ENCODE results near the gene GALNTL6. TPM values are rescaled to one million over a fixed set of nuclear protein-coding genes. Genes with fewer than 3 reads are reported as not detected.
A peak's percentile ranks its signal among the peaks of the same experiment; 100 is the strongest.

Gene GALNTL6
- total and polyA plus RNA-seq, 9 of the 15 experiments (the other 6 are each of a cell fraction or from before 2014, with no cell fraction given): 0.18 to 0.50 (median 0.29) TPM

DNA sequence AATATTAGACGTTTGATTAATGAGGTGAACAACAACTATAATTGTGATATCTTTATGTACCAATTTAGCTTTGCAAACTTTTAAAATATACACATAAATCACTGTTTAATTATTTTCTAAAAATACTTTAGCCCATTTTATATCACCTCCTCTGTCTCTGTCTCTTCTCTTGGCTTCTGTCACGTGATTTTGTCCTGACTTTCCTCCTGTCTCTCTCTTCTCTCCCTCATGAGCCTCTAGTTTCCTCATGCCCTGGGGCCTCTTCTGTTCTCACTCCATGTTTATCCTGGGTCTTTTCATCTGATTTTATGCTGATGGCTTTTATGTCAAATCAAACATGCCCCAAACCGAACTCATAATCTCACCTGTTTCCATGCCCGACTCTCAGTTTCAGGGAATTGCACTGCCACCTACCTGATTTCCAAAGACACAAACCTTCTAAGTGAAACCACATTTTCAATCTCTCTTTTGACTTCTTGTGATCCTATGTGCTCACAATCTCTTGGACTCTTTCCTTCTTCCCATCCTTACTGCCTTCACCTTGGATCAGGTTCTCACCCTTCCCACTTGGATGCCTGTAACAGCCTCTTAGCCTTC is 1052.4 kb downstream of the GALNTL6 start:
- Histone ChIP-seq H3K4me3 (no peak overlapping the region), H3K9me3 (replicated peaks; ENCODE audit: control insufficient read depth, insufficient read depth, low read depth, low read length) (0 out of 2 replicates have a peak, but pooled peaks cover 1% of the 10 kb centered on the region), H4K20me1 (replicated peaks; ENCODE audit: control insufficient read depth, insufficient read depth, low read length) (no peaks in the 10 kb centered on the region), H3K9me1 (ENCODE audit: control insufficient read depth, insufficient read depth, low read length) (no peaks in the 10 kb centered on the region), H3K9ac (ENCODE audit: insufficient read depth in 1 of 2, low read depth in 2 of 2, low read length in 2 of 2) (no peak overlapping the region), H3K4me2 (ENCODE audit: insufficient read depth, low read length) (no peak overlapping the region), H3K36me3 (ENCODE audit: control insufficient read depth, insufficient read depth, low read length) (no peaks in the 10 kb centered on the region), H3K4me1 (replicated peaks in 1 of 2; ENCODE audit: control insufficient read depth in 2 of 2, insufficient read depth in 2 of 2, low read length in 2 of 2) (no peaks in the 10 kb centered on the region), H3K27me3 (ENCODE audit: control insufficient read depth in 2 of 2, insufficient read depth in 2 of 2, low read length in 2 of 2) (no peaks in the 10 kb centered on the region), H3K27ac (ENCODE audit: extremely low read depth, low read depth, low read length) (no peak overlapping the region), H2AFZ (ENCODE audit: low read depth, low read length) (no peak overlapping the region), H3K79me2 (ENCODE audit: control insufficient read depth, insufficient read depth, low read length) (no peaks in the 10 kb centered on the region)
- ATAC-seq: no peak
- 2% methylated on average over 4 of the region's 4 CpGs for WGBS (ENCODE audit: insufficient coverage, low coverage, missing lambda C conversion rate)
- CTCF ChIA-PET (ENCODE audit: low intra/inter-chr PET ratio): no interaction called here
- TF ChIP-seq CEBPB (tag; IDR thresholded peaks at IDR 0.05): no peak
- TF ChIP-seq, protein P1, sequence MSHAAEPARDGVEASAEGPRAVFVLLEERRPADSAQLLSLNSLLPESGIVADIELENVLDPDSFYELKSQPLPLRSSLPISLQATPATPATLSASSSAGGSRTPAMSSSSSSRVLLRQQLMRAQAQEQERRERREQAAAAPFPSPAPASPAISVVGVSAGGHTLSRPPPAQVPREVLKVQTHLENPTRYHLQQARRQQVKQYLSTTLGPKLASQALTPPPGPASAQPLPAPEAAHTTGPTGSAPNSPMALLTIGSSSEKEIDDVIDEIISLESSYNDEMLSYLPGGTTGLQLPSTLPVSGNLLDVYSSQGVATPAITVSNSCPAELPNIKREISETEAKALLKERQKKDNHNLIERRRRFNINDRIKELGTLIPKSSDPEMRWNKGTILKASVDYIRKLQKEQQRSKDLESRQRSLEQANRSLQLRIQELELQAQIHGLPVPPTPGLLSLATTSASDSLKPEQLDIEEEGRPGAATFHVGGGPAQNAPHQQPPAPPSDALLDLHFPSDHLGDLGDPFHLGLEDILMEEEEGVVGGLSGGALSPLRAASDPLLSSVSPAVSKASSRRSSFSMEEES (CRISPR knock-in tag; IDR thresholded peaks at IDR 0.05): peak; percentile 54
- intact Hi-C loops (cut with micrococcal nuclease): no loop called here
- POLR2A ChIA-PET: no interaction called here
- in situ Hi-C loops (cut with MboI): no loop called here
- DNase-seq (ENCODE audit: extremely low read depth in 1 of 4, low spot score in 3 of 4): no peak
- no peak for FAIRE-seq
- no TSS peak for BruUV-seq (replicated peaks)

DNA sequence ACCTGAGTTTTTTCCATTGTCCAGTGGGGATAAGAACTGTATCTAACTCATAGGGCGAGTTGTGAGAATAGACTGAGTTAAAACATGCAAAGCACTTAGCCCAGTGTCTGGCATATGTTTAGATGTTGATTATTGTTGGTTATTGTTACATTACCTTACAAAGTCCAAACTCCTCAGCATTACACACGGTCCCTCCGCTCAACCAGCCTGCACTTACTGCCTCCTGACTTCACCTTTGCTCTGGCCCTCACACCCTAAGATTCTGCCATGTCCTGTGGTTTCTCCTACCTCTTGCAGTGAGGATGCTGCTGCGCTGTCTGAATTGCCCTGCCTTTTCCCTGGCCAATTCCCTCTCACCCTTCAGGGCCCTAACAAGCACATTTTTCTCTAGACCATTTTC is 1053.2 kb downstream of the GALNTL6 start:
- FAIRE-seq: no peak
- Histone ChIP-seq H3K4me2 (ENCODE audit: insufficient read depth, low read length) (no peak overlapping the region), H2AFZ (ENCODE audit: low read depth, low read length) (no peak overlapping the region), H4K20me1 (replicated peaks; ENCODE audit: control insufficient read depth, insufficient read depth, low read length) (no peaks in the 10 kb centered on the region), H3K27ac (ENCODE audit: extremely low read depth, low read depth, low read length) (no peak overlapping the region), H3K27me3 (ENCODE audit: control insufficient read depth in 2 of 2, insufficient read depth in 2 of 2, low read length in 2 of 2) (no peaks in the 10 kb centered on the region), H3K4me3 (no peak overlapping the region), H3K9me1 (ENCODE audit: control insufficient read depth, insufficient read depth, low read length) (no peaks in the 10 kb centered on the region), H3K4me1 (replicated peaks in 1 of 2; ENCODE audit: control insufficient read depth in 2 of 2, insufficient read depth in 2 of 2, low read length in 2 of 2) (no peaks in the 10 kb centered on the region), H3K9me3 (replicated peaks; ENCODE audit: control insufficient read depth, insufficient read depth, low read depth, low read length) (0 out of 2 replicates have a peak, but pooled peaks cover 1% of the 10 kb centered on the region), H3K36me3 (ENCODE audit: control insufficient read depth, insufficient read depth, low read length) (no peaks in the 10 kb centered on the region), H3K79me2 (ENCODE audit: control insufficient read depth, insufficient read depth, low read length) (no peaks in the 10 kb centered on the region), H3K9ac (ENCODE audit: insufficient read depth in 1 of 2, low read depth in 2 of 2, low read length in 2 of 2) (no peak overlapping the region)
- intact Hi-C loops (cut with micrococcal nuclease): no loop called here
- CTCF ChIA-PET (ENCODE audit: low intra/inter-chr PET ratio): no interaction called here
- in situ Hi-C loops (cut with MboI): no loop called here
- TF ChIP-seq, protein P2, sequence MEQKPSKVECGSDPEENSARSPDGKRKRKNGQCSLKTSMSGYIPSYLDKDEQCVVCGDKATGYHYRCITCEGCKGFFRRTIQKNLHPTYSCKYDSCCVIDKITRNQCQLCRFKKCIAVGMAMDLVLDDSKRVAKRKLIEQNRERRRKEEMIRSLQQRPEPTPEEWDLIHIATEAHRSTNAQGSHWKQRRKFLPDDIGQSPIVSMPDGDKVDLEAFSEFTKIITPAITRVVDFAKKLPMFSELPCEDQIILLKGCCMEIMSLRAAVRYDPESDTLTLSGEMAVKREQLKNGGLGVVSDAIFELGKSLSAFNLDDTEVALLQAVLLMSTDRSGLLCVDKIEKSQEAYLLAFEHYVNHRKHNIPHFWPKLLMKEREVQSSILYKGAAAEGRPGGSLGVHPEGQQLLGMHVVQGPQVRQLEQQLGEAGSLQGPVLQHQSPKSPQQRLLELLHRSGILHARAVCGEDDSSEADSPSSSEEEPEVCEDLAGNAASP (IDR thresholded peaks at IDR 0.05): no peak
- no peak for TF ChIP-seq GABPA (tag; conservative IDR thresholded peaks at IDR 0.05; ENCODE audit: low read depth)
- TF ChIP-seq KDM5B (IDR thresholded peaks at IDR 0.05; ENCODE audit: insufficient replicate concordance, low read depth, low read length): no peak
- TF ChIP-seq EP400 (IDR thresholded peaks at IDR 0.05): no peak
- no peak for TF ChIP-seq BCOR (IDR thresholded peaks at IDR 0.05)
- TF ChIP-seq HMGN3 (IDR thresholded peaks at IDR 0.05; ENCODE audit: borderline replicate concordance, extremely low read depth, insufficient read length, low read depth, low read length): no peak
- TF ChIP-seq, protein P3, sequence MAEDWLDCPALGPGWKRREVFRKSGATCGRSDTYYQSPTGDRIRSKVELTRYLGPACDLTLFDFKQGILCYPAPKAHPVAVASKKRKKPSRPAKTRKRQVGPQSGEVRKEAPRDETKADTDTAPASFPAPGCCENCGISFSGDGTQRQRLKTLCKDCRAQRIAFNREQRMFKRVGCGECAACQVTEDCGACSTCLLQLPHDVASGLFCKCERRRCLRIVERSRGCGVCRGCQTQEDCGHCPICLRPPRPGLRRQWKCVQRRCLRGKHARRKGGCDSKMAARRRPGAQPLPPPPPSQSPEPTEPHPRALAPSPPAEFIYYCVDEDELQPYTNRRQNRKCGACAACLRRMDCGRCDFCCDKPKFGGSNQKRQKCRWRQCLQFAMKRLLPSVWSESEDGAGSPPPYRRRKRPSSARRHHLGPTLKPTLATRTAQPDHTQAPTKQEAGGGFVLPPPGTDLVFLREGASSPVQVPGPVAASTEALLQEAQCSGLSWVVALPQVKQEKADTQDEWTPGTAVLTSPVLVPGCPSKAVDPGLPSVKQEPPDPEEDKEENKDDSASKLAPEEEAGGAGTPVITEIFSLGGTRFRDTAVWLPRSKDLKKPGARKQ (CRISPR knock-in tag; IDR thresholded peaks at IDR 0.05): no peak
- no peak for TF ChIP-seq ZEB2 (IDR thresholded peaks at IDR 0.05)
- TF ChIP-seq CEBPG (CRISPR knock-in tag; IDR thresholded peaks at IDR 0.05): no peak
- TF ChIP-seq CEBPG (tag; conservative IDR thresholded peaks at IDR 0.05 in 1 of 2, IDR thresholded peaks at IDR 0.05 in 1 of 2): no peak
- no TSS peak for BruUV-seq (replicated peaks)
- no peak for DNase-seq (ENCODE audit: extremely low read depth in 1 of 4, low spot score in 3 of 4)
- POLR2A ChIA-PET: no interaction called here
- no peak for ATAC-seq
- 0% methylated on average over 4 of the region's 4 CpGs for WGBS (ENCODE audit: insufficient coverage, low coverage, missing lambda C conversion rate)

Data from K562 (cell line).